ENCODE data around the gene EEF1G. TPM values are rescaled to one million over a fixed set of nuclear protein-coding genes. Genes with fewer than 3 reads are reported as not detected.

The EEF1G gene
- total and polyA plus RNA-seq, 2 of the 13 experiments (the other 11 are each of a cell fraction or from before 2014, with no cell fraction given): 1,787 to 2,144 TPM

DNA sequence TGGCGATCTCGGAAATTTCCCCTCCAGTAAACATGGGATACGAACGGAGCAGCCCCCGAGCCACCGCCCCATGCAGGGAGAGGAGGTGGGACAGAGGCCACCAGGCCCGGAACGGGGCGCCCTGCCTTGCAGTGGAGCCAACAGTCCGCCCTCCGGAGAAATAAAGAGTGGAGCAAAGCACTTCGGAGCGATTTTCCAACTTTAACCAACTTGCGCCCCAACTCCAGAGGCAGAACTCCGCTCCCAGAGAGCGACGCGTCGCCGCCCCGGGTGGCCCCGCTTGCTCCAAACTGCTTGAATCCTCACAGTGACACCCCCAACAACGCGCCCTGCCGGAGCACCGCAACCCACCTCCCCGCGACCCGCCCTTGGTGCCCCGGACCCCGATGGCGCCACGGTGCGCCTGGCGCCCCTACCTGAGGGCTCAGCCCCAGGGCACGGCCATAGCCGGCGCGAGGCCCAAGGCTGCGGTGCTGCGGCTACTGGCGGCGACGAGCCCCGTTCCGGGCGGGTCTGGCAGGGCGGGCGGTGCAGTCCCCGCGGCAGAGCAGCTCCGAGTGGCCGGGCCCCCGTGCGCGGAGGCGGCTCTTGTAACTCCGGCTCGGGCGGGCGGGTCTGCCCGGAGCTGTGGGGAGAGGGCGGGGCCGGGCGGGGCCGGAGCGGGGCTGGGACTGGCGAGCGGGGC, 27.3 kb downstream of the EEF1G start, which contains the start of gene AHNAK (continued):
- no peak for TF ChIP-seq GATAD1 (CRISPR knock-in tag; IDR thresholded peaks at IDR 0.05)
- TF ChIP-seq ZNF326 (CRISPR knock-in tag; IDR thresholded peaks at IDR 0.05; ENCODE audit: borderline replicate concordance): no peak
- no peak for TF ChIP-seq ZNF343 (CRISPR knock-in tag; IDR thresholded peaks at IDR 0.05)
- no peak for TF ChIP-seq ZFP1 (CRISPR knock-in tag; IDR thresholded peaks at IDR 0.05)
- TF ChIP-seq ELF4 (CRISPR knock-in tag; IDR thresholded peaks at IDR 0.05; ENCODE audit: borderline replicate concordance): no peak
- no peak for TF ChIP-seq ZNF782 (CRISPR knock-in tag; IDR thresholded peaks at IDR 0.05; ENCODE audit: borderline replicate concordance)
- no peak; the same call in 1 of the 2 replicates for TF ChIP-seq HOXA5 (CRISPR knock-in tag; IDR thresholded peaks at IDR 0.05)
- peak; percentile 43; the same call in 1 of the 2 replicates for TF ChIP-seq KLF6 (CRISPR knock-in tag; IDR thresholded peaks at IDR 0.05)
- TF ChIP-seq KLF16 (CRISPR knock-in tag; IDR thresholded peaks at IDR 0.05): peak in 1 of 2 experiments; percentile 7; a peak in 1 of 4 replicates
- TF ChIP-seq RBM39 (IDR thresholded peaks at IDR 0.05; ENCODE audit: low read depth, low read length, poor library complexity, severe bottlenecking): peak; percentile 2
- TF ChIP-seq ZNF720 (CRISPR knock-in tag; IDR thresholded peaks at IDR 0.05): no peak
- TF ChIP-seq POLR2G (IDR thresholded peaks at IDR 0.05; ENCODE audit: low read depth, low read length): peak; percentile 59; the same call in 1 of the 2 replicates
- TF ChIP-seq ISL2 (CRISPR knock-in tag; IDR thresholded peaks at IDR 0.05): no peak
- TF ChIP-seq NCOR1 (IDR thresholded peaks at IDR 0.05; ENCODE audit: borderline replicate concordance, low read length): no peak
- TF ChIP-seq, protein P1, sequence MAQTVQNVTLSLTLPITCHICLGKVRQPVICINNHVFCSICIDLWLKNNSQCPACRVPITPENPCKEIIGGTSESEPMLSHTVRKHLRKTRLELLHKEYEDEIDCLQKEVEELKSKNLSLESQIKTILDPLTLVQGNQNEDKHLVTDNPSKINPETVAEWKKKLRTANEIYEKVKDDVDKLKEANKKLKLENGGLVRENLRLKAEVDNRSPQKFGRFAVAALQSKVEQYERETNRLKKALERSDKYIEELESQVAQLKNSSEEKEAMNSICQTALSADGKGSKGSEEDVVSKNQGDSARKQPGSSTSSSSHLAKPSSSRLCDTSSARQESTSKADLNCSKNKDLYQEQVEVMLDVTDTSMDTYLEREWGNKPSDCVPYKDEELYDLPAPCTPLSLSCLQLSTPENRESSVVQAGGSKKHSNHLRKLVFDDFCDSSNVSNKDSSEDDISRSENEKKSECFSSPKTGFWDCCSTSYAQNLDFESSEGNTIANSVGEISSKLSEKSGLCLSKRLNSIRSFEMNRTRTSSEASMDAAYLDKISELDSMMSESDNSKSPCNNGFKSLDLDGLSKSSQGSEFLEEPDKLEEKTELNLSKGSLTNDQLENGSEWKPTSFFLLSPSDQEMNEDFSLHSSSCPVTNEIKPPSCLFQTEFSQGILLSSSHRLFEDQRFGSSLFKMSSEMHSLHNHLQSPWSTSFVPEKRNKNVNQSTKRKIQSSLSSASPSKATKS (CRISPR knock-in tag; IDR thresholded peaks at IDR 0.05): no peak; the same call in 1 of the 2 replicates
- TF ChIP-seq ZMYM3 (CRISPR knock-in tag; IDR thresholded peaks at IDR 0.05): no peak
- TF ChIP-seq STAT5B (CRISPR knock-in tag; IDR thresholded peaks at IDR 0.05): no peak
- no peak; the same call in none of the 2 replicates for TF ChIP-seq PHF8 (CRISPR knock-in tag; IDR thresholded peaks at IDR 0.05)
- TF ChIP-seq HCFC1 (IDR thresholded peaks at IDR 0.05; ENCODE audit: low read depth, low read length): no peak; the same call in 1 of the 2 replicates
- no peak for TF ChIP-seq HES4 (CRISPR knock-in tag; IDR thresholded peaks at IDR 0.05; ENCODE audit: borderline replicate concordance)
- no peak for TF ChIP-seq ZNF839 (CRISPR knock-in tag; IDR thresholded peaks at IDR 0.05; ENCODE audit: borderline replicate concordance)
- no peak for TF ChIP-seq NR2C2 (CRISPR knock-in tag; IDR thresholded peaks at IDR 0.05; ENCODE audit: borderline replicate concordance)
- no peak for TF ChIP-seq ZNF17 (CRISPR knock-in tag; IDR thresholded peaks at IDR 0.05)
- no peak for TF ChIP-seq CCDC6 (CRISPR knock-in tag; IDR thresholded peaks at IDR 0.05)
- no peak for TF ChIP-seq MXI1 (IDR thresholded peaks at IDR 0.05; ENCODE audit: borderline replicate concordance, low read depth, low read length)
- TF ChIP-seq HMG20B (CRISPR knock-in tag; conservative IDR thresholded peaks at IDR 0.05): no peak
- TF ChIP-seq, protein P2, sequence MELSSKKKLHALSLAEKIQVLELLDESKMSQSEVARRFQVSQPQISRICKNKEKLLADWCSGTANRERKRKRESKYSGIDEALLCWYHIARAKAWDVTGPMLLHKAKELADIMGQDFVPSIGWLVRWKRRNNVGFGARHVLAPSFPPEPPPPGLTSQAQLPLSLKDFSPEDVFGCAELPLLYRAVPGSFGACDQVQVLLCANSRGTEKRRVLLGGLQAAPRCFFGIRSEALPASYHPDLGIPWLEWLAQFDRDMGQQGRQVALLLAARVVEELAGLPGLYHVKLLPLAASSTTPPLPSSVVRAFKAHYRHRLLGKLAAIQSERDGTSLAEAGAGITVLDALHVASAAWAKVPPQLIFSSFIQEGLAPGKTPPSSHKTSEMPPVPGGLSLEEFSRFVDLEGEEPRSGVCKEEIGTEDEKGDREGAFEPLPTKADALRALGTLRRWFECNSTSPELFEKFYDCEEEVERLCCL (CRISPR knock-in tag; IDR thresholded peaks at IDR 0.05; ENCODE audit: borderline replicate concordance): no peak
- no peak for TF ChIP-seq ZFP36L1 (CRISPR knock-in tag; IDR thresholded peaks at IDR 0.05)
- TF ChIP-seq, protein P3, sequence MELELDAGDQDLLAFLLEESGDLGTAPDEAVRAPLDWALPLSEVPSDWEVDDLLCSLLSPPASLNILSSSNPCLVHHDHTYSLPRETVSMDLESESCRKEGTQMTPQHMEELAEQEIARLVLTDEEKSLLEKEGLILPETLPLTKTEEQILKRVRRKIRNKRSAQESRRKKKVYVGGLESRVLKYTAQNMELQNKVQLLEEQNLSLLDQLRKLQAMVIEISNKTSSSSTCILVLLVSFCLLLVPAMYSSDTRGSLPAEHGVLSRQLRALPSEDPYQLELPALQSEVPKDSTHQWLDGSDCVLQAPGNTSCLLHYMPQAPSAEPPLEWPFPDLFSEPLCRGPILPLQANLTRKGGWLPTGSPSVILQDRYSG (CRISPR knock-in tag; IDR thresholded peaks at IDR 0.05): no peak; the same call in 1 of the 2 replicates

All from HepG2 (cell line).